Stimulated activated CD8-positive, alpha-beta memory T cell treated with anti-CD3 and anti-CD28 coated beads, Interleukin-7, amount 100 ng/mL, for 4 hours (primary cell): ENCODE data around the gene OVAAL.

Source experiments
- DNase-seq, 2 donors: peaks; one replicate each; pipeline ENCODE4 v3.0.0-alpha.2; 2020; ENCODE audit warnings: low read depth in 2 of 2

OVAAL gene

GRCh38 chr1:180558664-180559063, at the start of gene OVAAL:
Gene OVAAL (plus strand): TSS chr1:180558964.
- no peak for DNase-seq

- no peak for DNase-seq
Observed at GRCh38 chr1:180510882-180511281, 47.9 kb upstream of the OVAAL start.

- DNase-seq = no peak
Observed at GRCh38 chr1:180513531-180513930, 45.2 kb upstream of the OVAAL start.

GRCh38 chr1:180515364-180515763, 43.4 kb upstream of the OVAAL start:
- no peak for DNase-seq

- DNase-seq = peak; percentile 12 to 21
Observed at GRCh38 chr1:180515857-180516388, 42.8 kb upstream of the OVAAL start.

- DNase-seq = no peak
Observed at GRCh38 chr1:180519846-180520245, 38.9 kb upstream of the OVAAL start.

GRCh38 chr1:180521474-180522212, 37.1 kb upstream of the OVAAL start:
- no peak for DNase-seq

GRCh38 chr1:180522213-180522515, 36.6 kb upstream of the OVAAL start:
- no peak for DNase-seq

- DNase-seq = no peak
Observed at GRCh38 chr1:180524160-180524914, 34.4 kb upstream of the OVAAL start.

GRCh38 chr1:180524915-180525714, 33.6 kb upstream of the OVAAL start:
- no peak for DNase-seq

GRCh38 chr1:180525715-180526039, 33.1 kb upstream of the OVAAL start:
- DNase-seq = no peak

GRCh38 chr1:180527101-180527669, 31.6 kb upstream of the OVAAL start:
- no peak for DNase-seq

- no peak for DNase-seq
Observed at GRCh38 chr1:180528868-180529470, 29.8 kb upstream of the OVAAL start.

- DNase-seq = no peak
Observed at GRCh38 chr1:180530501-180530900, 28.3 kb upstream of the OVAAL start.

GRCh38 chr1:180532854-180533253, 25.9 kb upstream of the OVAAL start:
- no peak for DNase-seq

- DNase-seq = peak; percentile 15 to 20
Observed at GRCh38 chr1:180533266-180533987, 25.3 kb upstream of the OVAAL start.

GRCh38 chr1:180534214-180534613, 24.6 kb upstream of the OVAAL start:
- no peak for DNase-seq

GRCh38 chr1:180535418-180535999, 23.3 kb upstream of the OVAAL start:
- no peak for DNase-seq

GRCh38 chr1:180536821-180537372, 21.9 kb upstream of the OVAAL start:
- DNase-seq = no peak

- DNase-seq = no peak
Observed at GRCh38 chr1:180539136-180539535, 19.6 kb upstream of the OVAAL start.
